ENCODE measurements around the gene NPEPL1.

NPEPL1 gene

GRCh38 chr20:58706975-58707681, 14.5 kb downstream of the NPEPL1 start:
- Histone ChIP-seq H3K27ac (ENCODE audit: low read depth, low read length, poor library complexity, severe bottlenecking) (no peak overlapping the region), H3K79me2 (ENCODE audit: insufficient read depth, low read length) (no peaks in the 10 kb centered on the region), H3K4me3 (ENCODE audit: low read depth, low read length, poor library complexity, severe bottlenecking) (no peak overlapping the region), H3K9ac (ENCODE audit: low read length) (no peak overlapping the region), H3K9me2 (ENCODE audit: low read depth, low read length) (no peaks in the 10 kb centered on the region), H3F3A (ENCODE audit: insufficient read depth, low read length) (no peaks in the 10 kb centered on the region), H3K4me1 (ENCODE audit: insufficient read depth, low read length, severe bottlenecking) (no peaks in the 10 kb centered on the region), H2AFZ (ENCODE audit: low read length) (no peak overlapping the region), H4K20me1 (ENCODE audit: insufficient read depth, low read length) (no peaks in the 10 kb centered on the region), H3K4me2 (ENCODE audit: low read length) (no peak overlapping the region), H3K36me3 (ENCODE audit: insufficient read depth, low read length) (peaks cover 11% of the 10 kb centered on the region; the same call in 1 of the 2 replicates), H3K27me3 (ENCODE audit: insufficient read depth, low read length) (no peaks in the 10 kb centered on the region), H3K9me3 (ENCODE audit: low read length) (no peaks in the 10 kb centered on the region)
- no peak for TF ChIP-seq EZH2 (IDR thresholded peaks at IDR 0.05; ENCODE audit: borderline replicate concordance, low read length)
- TF ChIP-seq CTCF (IDR thresholded peaks at IDR 0.05; ENCODE audit: low read length) = no peak

- no peaks in the 10 kb centered on the region for H3K9me3 ChIP-seq (ENCODE audit: low read length)
- TF ChIP-seq CTCF (IDR thresholded peaks at IDR 0.05; ENCODE audit: low read length) (no peak), EZH2 (IDR thresholded peaks at IDR 0.05; ENCODE audit: borderline replicate concordance, low read length) (no peak)
- no peaks in the 10 kb centered on the region for H3F3A ChIP-seq (ENCODE audit: insufficient read depth, low read length)
- no peaks in the 10 kb centered on the region for H3K79me2 ChIP-seq (ENCODE audit: insufficient read depth, low read length)
- no peaks in the 10 kb centered on the region for H3K4me1 ChIP-seq (ENCODE audit: insufficient read depth, low read length, severe bottlenecking)
- H3K36me3 ChIP-seq (ENCODE audit: insufficient read depth, low read length) = peaks cover 7% of the 10 kb centered on the region; the same call in 1 of the 2 replicates
- no peaks in the 10 kb centered on the region for H4K20me1 ChIP-seq (ENCODE audit: insufficient read depth, low read length)
- no peak overlapping the region for H3K4me2 ChIP-seq (ENCODE audit: low read length)
- no peak overlapping the region for H2AFZ ChIP-seq (ENCODE audit: low read length)
- no peaks in the 10 kb centered on the region for H3K9me2 ChIP-seq (ENCODE audit: low read depth, low read length)
- no peak overlapping the region for H3K4me3 ChIP-seq (ENCODE audit: low read depth, low read length, poor library complexity, severe bottlenecking)
- H3K27me3 ChIP-seq (ENCODE audit: insufficient read depth, low read length) = no peaks in the 10 kb centered on the region
- no peak overlapping the region for H3K9ac ChIP-seq (ENCODE audit: low read length)
- H3K27ac ChIP-seq (ENCODE audit: low read depth, low read length, poor library complexity, severe bottlenecking) = no peak overlapping the region
These were observed 15.2 kb downstream of the NPEPL1 start for GRCh38 chr20:58707770-58708169.

- H3K9me3 ChIP-seq (ENCODE audit: low read length) = no peaks in the 10 kb centered on the region
- H3K36me3 ChIP-seq (ENCODE audit: insufficient read depth, low read length) = peaks cover 1% of the 10 kb centered on the region; the same call in 1 of the 2 replicates
- H3K9ac ChIP-seq (ENCODE audit: low read length) = no peak overlapping the region
- H3K27ac ChIP-seq (ENCODE audit: low read depth, low read length, poor library complexity, severe bottlenecking) = no peak overlapping the region
- TF ChIP-seq EZH2 (IDR thresholded peaks at IDR 0.05; ENCODE audit: borderline replicate concordance, low read length) = no peak
- no peak for TF ChIP-seq CTCF (IDR thresholded peaks at IDR 0.05; ENCODE audit: low read length)
- no peaks in the 10 kb centered on the region for H3F3A ChIP-seq (ENCODE audit: insufficient read depth, low read length)
- H2AFZ ChIP-seq (ENCODE audit: low read length) = no peak overlapping the region
- H3K27me3 ChIP-seq (ENCODE audit: insufficient read depth, low read length) = no peaks in the 10 kb centered on the region
- H3K79me2 ChIP-seq (ENCODE audit: insufficient read depth, low read length) = no peaks in the 10 kb centered on the region
- no peak overlapping the region for H3K4me2 ChIP-seq (ENCODE audit: low read length)
- H3K4me3 ChIP-seq (ENCODE audit: low read depth, low read length, poor library complexity, severe bottlenecking) = no peak overlapping the region
- no peaks in the 10 kb centered on the region for H3K9me2 ChIP-seq (ENCODE audit: low read depth, low read length)
- no peaks in the 10 kb centered on the region for H4K20me1 ChIP-seq (ENCODE audit: insufficient read depth, low read length)
- H3K4me1 ChIP-seq (ENCODE audit: insufficient read depth, low read length, severe bottlenecking) = no peaks in the 10 kb centered on the region
These were observed 15.8 kb downstream of the NPEPL1 start for GRCh38 chr20:58708246-58708931.

Measured in OCI-LY1 (cell line).